ENCODE results near the gene ARPC4.
"Not testable (repeated sequence)": the region's sequence is repeated elsewhere in the genome, so short reads cannot be mapped to it uniquely, and the experiment has no call there.

ARPC4 gene

DNA sequence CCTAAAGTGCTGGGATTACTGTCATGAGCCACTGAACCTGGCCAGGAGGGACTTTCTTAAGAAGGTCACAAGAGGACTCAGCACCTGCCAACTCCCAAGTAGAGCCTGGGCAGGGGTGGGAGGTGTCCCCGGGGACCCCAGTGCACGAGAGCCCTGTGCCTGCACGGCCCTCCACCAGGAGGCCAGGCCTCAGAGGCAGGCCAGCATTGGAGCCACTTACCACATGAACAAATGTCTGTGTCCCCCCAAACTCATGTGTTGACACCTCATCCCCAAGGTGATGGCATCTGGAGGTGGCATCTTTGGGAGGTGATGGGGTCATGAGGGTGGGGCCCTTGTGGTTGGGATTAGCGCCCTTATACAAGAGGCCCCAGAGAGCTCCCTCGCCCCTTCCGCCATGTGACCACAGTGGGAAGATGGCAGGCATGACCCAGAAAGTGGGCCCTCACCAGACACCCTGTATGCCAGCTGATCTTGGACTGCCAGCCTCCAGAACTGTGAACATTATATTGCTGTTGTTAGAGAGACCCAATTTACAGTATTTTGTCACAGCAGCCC is 54.1 kb downstream of the ARPC4 start:
- H3K9me3 ChIP-seq (ENCODE audit: control insufficient read depth, low read length), result no peaks in the 10 kb centered on the region
- no peaks in the 10 kb centered on the region for H3K27me3 ChIP-seq (replicated peaks; ENCODE audit: control insufficient read depth, insufficient read depth, low read length)
- H3K9ac ChIP-seq (ENCODE audit: low read length), result no peak overlapping the region
- no peak for DNase-seq (ENCODE audit: low read depth)
- H3K4me1 ChIP-seq (ENCODE audit: control insufficient read depth, insufficient read depth, low read length), result peaks cover 28% of the 10 kb centered on the region
- peaks cover under 1% of the 10 kb centered on the region for H3K36me3 ChIP-seq (ENCODE audit: control insufficient read depth, insufficient read depth, low read length, severe bottlenecking)
- no peak overlapping the region for H3K4me3 ChIP-seq (ENCODE audit: low read length)

DNA sequence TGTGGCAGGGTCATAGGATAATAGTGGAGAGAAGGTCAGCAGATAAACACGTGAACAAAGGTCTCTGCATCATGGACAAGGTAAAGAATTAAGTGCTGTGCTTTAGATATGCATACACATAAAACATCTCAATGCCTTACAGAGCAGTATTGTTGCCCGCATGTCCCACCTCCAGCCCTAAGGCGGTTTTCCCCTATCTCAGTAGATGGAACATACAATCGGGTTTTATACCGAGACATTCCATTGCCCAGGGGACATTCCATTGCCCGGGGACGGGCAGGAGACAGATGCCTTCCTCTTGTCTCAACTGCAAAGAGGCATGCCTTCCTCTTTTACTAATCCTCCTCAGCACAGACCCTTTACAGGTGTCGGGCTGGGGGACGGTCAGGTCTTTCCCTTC is 55.0 kb downstream of the ARPC4 start:
- peaks cover 29% of the 10 kb centered on the region for H3K4me1 ChIP-seq (ENCODE audit: control insufficient read depth, insufficient read depth, low read length)
- H3K9me3 ChIP-seq (ENCODE audit: control insufficient read depth, low read length); H3K27me3 ChIP-seq (replicated peaks; ENCODE audit: control insufficient read depth, insufficient read depth, low read length); H3K9ac ChIP-seq (ENCODE audit: low read length); H3K4me3 ChIP-seq (ENCODE audit: low read length); DNase-seq (ENCODE audit: low read depth); H3K36me3 ChIP-seq (ENCODE audit: control insufficient read depth, insufficient read depth, low read length, severe bottlenecking): not testable (repeated sequence)

GRCh38 chr3:9848860-9849259 is 56.0 kb downstream of the ARPC4 start:
- H3K27me3 ChIP-seq (replicated peaks; ENCODE audit: control insufficient read depth, insufficient read depth, low read length); H3K9me3 ChIP-seq (ENCODE audit: control insufficient read depth, low read length); H3K36me3 ChIP-seq (ENCODE audit: control insufficient read depth, insufficient read depth, low read length, severe bottlenecking); H3K4me3 ChIP-seq (ENCODE audit: low read length): not testable (repeated sequence)
- Histone ChIP-seq H3K9ac (ENCODE audit: low read length) (peak overlapping the region; percentile 54), H3K4me1 (ENCODE audit: control insufficient read depth, insufficient read depth, low read length) (peaks cover 28% of the 10 kb centered on the region)
- DNase-seq (ENCODE audit: low read depth), result peak; percentile 75

- not testable (repeated sequence) for DNase-seq (ENCODE audit: low read depth); H3K4me3 ChIP-seq (ENCODE audit: low read length); H3K9ac ChIP-seq (ENCODE audit: low read length); H3K27me3 ChIP-seq (replicated peaks; ENCODE audit: control insufficient read depth, insufficient read depth, low read length); H3K36me3 ChIP-seq (ENCODE audit: control insufficient read depth, insufficient read depth, low read length, severe bottlenecking); H3K9me3 ChIP-seq (ENCODE audit: control insufficient read depth, low read length)
- H3K4me1 ChIP-seq (ENCODE audit: control insufficient read depth, insufficient read depth, low read length), result peaks cover 22% of the 10 kb centered on the region
Measured at GRCh38 chr3:9851383-9851782, 58.5 kb downstream of the ARPC4 start.

DNA sequence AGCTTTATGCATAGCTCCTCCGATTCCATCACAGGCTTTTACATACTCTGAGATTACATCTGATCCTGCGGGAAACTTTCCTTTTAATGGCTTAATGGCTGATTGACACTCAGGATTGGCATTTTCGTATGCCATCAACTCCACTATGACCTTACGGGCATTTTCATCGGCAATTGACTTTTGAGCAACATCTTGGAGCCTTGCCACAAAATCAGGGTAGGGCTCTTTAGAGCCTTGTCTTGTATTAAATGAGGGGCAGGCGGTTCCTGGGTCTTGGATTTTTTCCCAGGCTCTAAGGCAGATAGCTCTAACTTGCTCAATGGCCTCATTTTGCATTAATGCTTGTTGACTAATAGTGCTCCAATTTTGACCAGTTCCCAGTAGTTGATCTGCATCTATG is 59.0 kb downstream of the ARPC4 start:
- not testable (repeated sequence) for H3K36me3 ChIP-seq (ENCODE audit: control insufficient read depth, insufficient read depth, low read length, severe bottlenecking); DNase-seq (ENCODE audit: low read depth); H3K27me3 ChIP-seq (replicated peaks; ENCODE audit: control insufficient read depth, insufficient read depth, low read length); H3K9ac ChIP-seq (ENCODE audit: low read length); H3K9me3 ChIP-seq (ENCODE audit: control insufficient read depth, low read length); H3K4me3 ChIP-seq (ENCODE audit: low read length)
- H3K4me1 ChIP-seq (ENCODE audit: control insufficient read depth, insufficient read depth, low read length), result peaks cover 22% of the 10 kb centered on the region

DNA sequence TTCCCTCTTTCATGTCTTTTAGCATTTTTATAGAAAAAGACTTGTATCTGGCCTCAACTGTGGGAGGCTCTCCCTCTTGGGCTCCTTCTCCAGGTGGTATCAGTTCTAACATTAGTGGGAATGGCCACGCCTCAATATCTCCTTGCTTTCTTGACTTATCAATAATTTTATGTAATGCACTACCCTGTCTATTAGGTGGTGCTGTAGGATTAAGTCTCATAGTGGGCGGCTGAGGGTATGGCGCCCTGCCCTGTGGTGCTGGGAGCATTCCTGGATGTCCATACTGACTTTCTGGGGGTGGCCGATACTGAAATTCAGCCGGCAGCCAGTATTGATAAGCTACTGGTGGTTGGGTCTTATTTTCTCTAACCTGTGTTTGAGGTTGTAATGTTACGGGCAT is 59.6 kb downstream of the ARPC4 start:
- H3K4me1 ChIP-seq (ENCODE audit: control insufficient read depth, insufficient read depth, low read length), result peaks cover 22% of the 10 kb centered on the region
- no peaks in the 10 kb centered on the region for H3K27me3 ChIP-seq (replicated peaks; ENCODE audit: control insufficient read depth, insufficient read depth, low read length)
- no peak overlapping the region for H3K9ac ChIP-seq (ENCODE audit: low read length)
- H3K4me3 ChIP-seq (ENCODE audit: low read length), result no peak overlapping the region
- no peaks in the 10 kb centered on the region for H3K9me3 ChIP-seq (ENCODE audit: control insufficient read depth, low read length)
- no peaks in the 10 kb centered on the region for H3K36me3 ChIP-seq (ENCODE audit: control insufficient read depth, insufficient read depth, low read length, severe bottlenecking)
- DNase-seq (ENCODE audit: low read depth), result no peak

DNA sequence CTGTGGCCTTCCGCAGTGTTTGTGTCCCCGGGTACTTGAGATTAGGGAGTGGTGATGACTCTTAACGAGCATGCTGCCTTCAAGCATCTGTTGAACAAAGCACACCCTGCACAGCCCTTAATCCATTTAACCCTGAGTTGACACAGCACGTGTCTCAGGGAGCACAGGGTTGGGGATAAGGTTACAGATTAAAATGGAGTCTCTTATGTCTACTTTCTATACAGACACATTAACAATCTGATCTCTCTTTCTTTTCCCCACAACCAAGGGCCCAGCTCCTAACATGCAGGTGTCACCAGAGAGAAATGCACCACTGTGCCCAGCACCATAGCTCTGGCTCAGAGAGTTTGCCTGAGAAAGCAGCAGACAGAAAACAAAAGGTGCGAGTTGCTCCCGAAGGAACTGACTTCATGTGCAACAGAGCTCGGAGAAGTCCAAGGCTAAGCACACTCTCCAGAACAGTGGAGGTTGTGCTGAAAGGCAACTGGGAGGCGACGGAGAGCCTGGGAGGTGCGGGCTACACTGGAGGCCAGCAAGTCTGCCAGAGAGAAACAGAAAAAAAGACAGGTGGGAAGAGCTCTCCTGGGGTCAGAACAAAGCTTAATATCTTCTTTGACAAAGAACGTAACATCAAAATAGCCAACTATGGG is 61.5 kb downstream of the ARPC4 start:
- not testable (repeated sequence) for DNase-seq (ENCODE audit: low read depth); H3K36me3 ChIP-seq (ENCODE audit: control insufficient read depth, insufficient read depth, low read length, severe bottlenecking); H3K9ac ChIP-seq (ENCODE audit: low read length); H3K27me3 ChIP-seq (replicated peaks; ENCODE audit: control insufficient read depth, insufficient read depth, low read length); H3K9me3 ChIP-seq (ENCODE audit: control insufficient read depth, low read length); H3K4me3 ChIP-seq (ENCODE audit: low read length)
- peaks cover 22% of the 10 kb centered on the region for H3K4me1 ChIP-seq (ENCODE audit: control insufficient read depth, insufficient read depth, low read length)

DNA sequence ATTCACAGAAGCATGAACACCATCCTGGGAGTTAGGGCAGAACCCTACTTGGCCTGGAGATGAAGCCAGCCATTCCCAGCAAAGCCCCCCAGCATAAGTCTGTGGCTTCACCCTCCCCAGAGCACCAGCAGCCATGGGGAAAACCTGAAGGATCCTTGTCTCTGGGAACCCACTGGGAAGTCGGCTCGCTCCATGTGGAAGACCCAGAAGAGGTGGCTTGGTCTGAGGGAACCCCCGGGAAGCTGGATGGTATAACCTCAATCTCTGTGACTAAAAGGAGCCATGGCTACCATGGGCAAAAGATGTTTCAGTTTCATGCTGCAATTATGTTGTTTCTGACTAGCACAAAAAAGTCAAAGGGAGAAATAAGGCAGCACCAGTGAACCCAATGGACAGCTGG is 62.7 kb downstream of the ARPC4 start:
- no peak for DNase-seq (ENCODE audit: low read depth)
- H3K9me3 ChIP-seq (ENCODE audit: control insufficient read depth, low read length), result no peaks in the 10 kb centered on the region
- H3K9ac ChIP-seq (ENCODE audit: low read length), result no peak overlapping the region
- no peak overlapping the region for H3K4me3 ChIP-seq (ENCODE audit: low read length)
- H3K4me1 ChIP-seq (ENCODE audit: control insufficient read depth, insufficient read depth, low read length), result peaks cover 22% of the 10 kb centered on the region
- no peaks in the 10 kb centered on the region for H3K36me3 ChIP-seq (ENCODE audit: control insufficient read depth, insufficient read depth, low read length, severe bottlenecking)
- no peaks in the 10 kb centered on the region for H3K27me3 ChIP-seq (replicated peaks; ENCODE audit: control insufficient read depth, insufficient read depth, low read length)

Measured in adipocyte (in vitro differentiated cells).